ENCODE results near the gene NUP214. TPM values are rescaled to one million over a fixed set of nuclear protein-coding genes. Genes with fewer than 3 reads are reported as not detected.
"Not testable (repeated sequence)": the region's sequence is repeated elsewhere in the genome, so short reads cannot be mapped to it uniquely, and the experiment has no call there.

The NUP214 gene
- total RNA-seq, 1 experiment from 2014 or later: 64.2 TPM

- CTCF ChIA-PET: no interaction called here
- no peak for TF ChIP-seq CTCF (conservative IDR thresholded peaks at IDR 0.05; ENCODE audit: low read depth, low read length)
- no peak for TF ChIP-seq EZH2 (IDR thresholded peaks at IDR 0.05; ENCODE audit: borderline replicate concordance, low read depth, low read length, poor library complexity, severe bottlenecking)
- Histone ChIP-seq H3K27ac (ENCODE audit: low read depth, low read length, poor library complexity, severe bottlenecking) (peak overlapping the region; percentile 47), H3K27me3 (replicated peaks; ENCODE audit: insufficient read depth, low read depth, low read length, poor library complexity) (no peaks in the 10 kb centered on the region), H3K36me3 (ENCODE audit: insufficient read depth, low read length, poor library complexity, severe bottlenecking) (no peaks in the 10 kb centered on the region), H3K9me3 (ENCODE audit: low read depth, low read length, poor library complexity, severe bottlenecking) (no peaks in the 10 kb centered on the region), H3K4me1 (ENCODE audit: insufficient read depth, low read length, poor library complexity, severe bottlenecking) (peaks cover 31% of the 10 kb centered on the region), H3K4me3 (ENCODE audit: low read depth, low read length, poor library complexity, severe bottlenecking) (no peak overlapping the region)
- POLR2A ChIA-PET (ENCODE audit: low non-redundant PET): no interaction called here
- DNase-seq (ENCODE audit: low spot score): no peak
- no TSS peak for BruUV-seq (replicated peaks)
- intact Hi-C loops (cut with micrococcal nuclease; ENCODE audit: unreplicated experiment): no loop called here
These were observed 134.7 kb downstream of the NUP214 start for GRCh38 chr9:131259916-131260597.

GRCh38 chr9:131260751-131261452, 135.5 kb downstream of the NUP214 start:
- H3K27me3 ChIP-seq (replicated peaks; ENCODE audit: insufficient read depth, low read depth, low read length, poor library complexity): no peaks in the 10 kb centered on the region
- no peak for DNase-seq (ENCODE audit: low spot score)
- peaks cover 22% of the 10 kb centered on the region for H3K4me1 ChIP-seq (ENCODE audit: insufficient read depth, low read length, poor library complexity, severe bottlenecking)
- H3K9me3 ChIP-seq (ENCODE audit: low read depth, low read length, poor library complexity, severe bottlenecking): no peaks in the 10 kb centered on the region
- no peaks in the 10 kb centered on the region for H3K36me3 ChIP-seq (ENCODE audit: insufficient read depth, low read length, poor library complexity, severe bottlenecking)
- H3K4me3 ChIP-seq (ENCODE audit: low read depth, low read length, poor library complexity, severe bottlenecking): no peak overlapping the region
- ChIA-PET CTCF (no interaction called here), POLR2A (ENCODE audit: low non-redundant PET) (no interaction called here)
- H3K27ac ChIP-seq (ENCODE audit: low read depth, low read length, poor library complexity, severe bottlenecking): no peak overlapping the region
- intact Hi-C loops (cut with micrococcal nuclease; ENCODE audit: unreplicated experiment): no loop called here
- BruUV-seq (replicated peaks): no TSS peak
- no peak for TF ChIP-seq CTCF (conservative IDR thresholded peaks at IDR 0.05; ENCODE audit: low read depth, low read length)
- no peak for TF ChIP-seq EZH2 (IDR thresholded peaks at IDR 0.05; ENCODE audit: borderline replicate concordance, low read depth, low read length, poor library complexity, severe bottlenecking)

GRCh38 chr9:131262327-131263032, 137.1 kb downstream of the NUP214 start:
- Histone ChIP-seq H3K27ac (ENCODE audit: low read depth, low read length, poor library complexity, severe bottlenecking) (no peak overlapping the region), H3K9me3 (ENCODE audit: low read depth, low read length, poor library complexity, severe bottlenecking) (no peaks in the 10 kb centered on the region), H3K4me1 (ENCODE audit: insufficient read depth, low read length, poor library complexity, severe bottlenecking) (peaks cover 7% of the 10 kb centered on the region), H3K4me3 (ENCODE audit: low read depth, low read length, poor library complexity, severe bottlenecking) (no peak overlapping the region), H3K36me3 (ENCODE audit: insufficient read depth, low read length, poor library complexity, severe bottlenecking) (no peaks in the 10 kb centered on the region), H3K27me3 (replicated peaks; ENCODE audit: insufficient read depth, low read depth, low read length, poor library complexity) (no peaks in the 10 kb centered on the region)
- POLR2A ChIA-PET (ENCODE audit: low non-redundant PET): no interaction called here
- BruUV-seq (replicated peaks): no TSS peak
- no peak for DNase-seq (ENCODE audit: low spot score)
- CTCF ChIA-PET: interaction anchor here (0.6 kb wide), 1 partner anchor 71 kb away, joined by 4 read pairs; no protein-coding TSS in a partner anchor
- TF ChIP-seq CTCF (conservative IDR thresholded peaks at IDR 0.05; ENCODE audit: low read depth, low read length): no peak
- no peak for TF ChIP-seq EZH2 (IDR thresholded peaks at IDR 0.05; ENCODE audit: borderline replicate concordance, low read depth, low read length, poor library complexity, severe bottlenecking)
- intact Hi-C loops (cut with micrococcal nuclease; ENCODE audit: unreplicated experiment): no loop called here

- H3K9me3 ChIP-seq (ENCODE audit: low read depth, low read length, poor library complexity, severe bottlenecking); H3K36me3 ChIP-seq (ENCODE audit: insufficient read depth, low read length, poor library complexity, severe bottlenecking); BruUV-seq (replicated peaks): not testable (repeated sequence)
These were observed 137.6 kb downstream of the NUP214 start for GRCh38 chr9:131263033-131263343.

More at GRCh38 chr9:131263033-131263343, 137.6 kb downstream of the NUP214 start:
- H3K4me1 ChIP-seq (ENCODE audit: insufficient read depth, low read length, poor library complexity, severe bottlenecking); CTCF ChIA-PET; H3K27ac ChIP-seq (ENCODE audit: low read depth, low read length, poor library complexity, severe bottlenecking); H3K4me3 ChIP-seq (ENCODE audit: low read depth, low read length, poor library complexity, severe bottlenecking); POLR2A ChIA-PET (ENCODE audit: low non-redundant PET); intact Hi-C loops (cut with micrococcal nuclease; ENCODE audit: unreplicated experiment); DNase-seq (ENCODE audit: low spot score); H3K27me3 ChIP-seq (replicated peaks; ENCODE audit: insufficient read depth, low read depth, low read length, poor library complexity): not testable (repeated sequence)
